Esophagus muscularis mucosa (tissue), 4 donors: ENCODE results near the gene PLD3. TPM values are rescaled to one million over a fixed set of nuclear protein-coding genes. Genes with fewer than 3 reads are reported as not detected.
A peak's percentile ranks its signal among the peaks of the same experiment; 100 is the strongest.

Experiments
- DNase-seq: peaks from one replicate; pipeline ENCODE4 v3.0.0-alpha.2; 2017; ENCODE audit errors: extremely low spot score
- H3K27ac ChIP-seq, 4 donors: fragments of 200-600 bp; sonication (generic); replicated peaks in 1 of 4; 1 replicate in 3 of 4; 2 replicates in 1 of 4; pipeline ENCODE4 v1.5.1; 2016 to 2019; ENCODE audit warnings: mild to moderate bottlenecking in 1 of 4
- H3K27me3 ChIP-seq, 4 donors: fragments of 200-600 bp; sonication (generic); one replicate each; pipeline versions ENCODE4 v1.5.1 to v1.6.0; 2016 to 2019
- H3K36me3 ChIP-seq, 4 donors: fragments of 200-600 bp; sonication (generic); one replicate each; pipeline ENCODE4 v1.5.1; 2016 to 2019
- H3K4me1 ChIP-seq, 4 donors: fragments of 200-600 bp; sonication (generic); one replicate each; pipeline ENCODE4 v1.5.1; 2016 to 2019
- H3K4me3 ChIP-seq, 4 donors: fragments of 200-600 bp; sonication (generic); 1 replicate in 2 of 4; 2 replicates in 2 of 4; pipeline ENCODE4 v1.5.1; 2016 to 2019; ENCODE audit warnings: mild to moderate bottlenecking in 4 of 4, moderate library complexity in 1 of 4
- H3K9me3 ChIP-seq, 4 donors: fragments of 200-600 bp; sonication (generic); 1 replicate in 3 of 4; 2 replicates in 1 of 4; pipeline ENCODE4 v1.5.1; 2016 to 2019
- CTCF ChIP-seq, 3 experiments: fragments of 200-600 bp in 2 of 3; fragments of 450-650 bp in 1 of 3; sonication (generic) in 2 of 3; IDR thresholded peaks; one replicate each; pipeline ENCODE4 v1.5.1; 2017 to 2019; ENCODE audit warnings: antibody characterized with exemption in 3 of 3, mild to moderate bottlenecking in 2 of 3, moderate library complexity in 1 of 3
- EP300 ChIP-seq: sonication (generic); formaldehyde crosslinking; IDR thresholded peaks from one replicate; pipeline ENCODE4 v1.6.1; 2017; ENCODE audit warnings: antibody characterized with exemption
- POLR2A ChIP-seq: fragments of 450-650 bp; IDR thresholded peaks from one replicate; pipeline ENCODE4 v1.6.1; 2017; ENCODE audit warnings: antibody characterized with exemption, moderate library complexity, mild to moderate bottlenecking, low read depth
- POLR2AphosphoS5 ChIP-seq, 2 donors: sonication (generic); formaldehyde crosslinking; IDR thresholded peaks; one replicate each; pipeline ENCODE4 v1.6.1; 2017; ENCODE audit warnings: antibody characterized with exemption in 2 of 2
- WGBS: methylation state at CpG from one replicate; pipeline ENCODE4 v1.1.5; 2018; 5-methylcytosine and 5-hydroxymethylcytosine counted together
- intact Hi-C: fragments of 100-400 bp; cut with DNase I; formaldehyde crosslinking; loops from one replicate; pipeline ENCODE4 v1.15.1; 2023
- total RNA-seq, 4 donors: library from RNA; depleted of rRNA; stranded (reverse); fragments of >200 nt; gene quantifications; one replicate each; pipeline versions ENCODE4 v1.1.0 to v1.2.1, GENCODE V29; 2016

The PLD3 gene
- total RNA-seq, 4 donors from 2014 or later = 206 to 280 (median 223) TPM

GRCh38 chr19:40422748-40423566 lies 74.5 kb downstream of the PLD3 start:
- no peaks in the 10 kb centered on the region for H3K9me3 ChIP-seq
- WGBS = 80% methylated on average over 14 of the region's 31 CpGs
- no peaks in the 10 kb centered on the region for H3K27me3 ChIP-seq
- peak overlapping the region in 1 of 4 donors; percentile 94 for H3K4me3 ChIP-seq
- no peak for DNase-seq
- peaks cover 34 to 55% (median 50%) of the 10 kb centered on the region in 4 donors for H3K4me1 ChIP-seq
- peaks cover 10 to 20% (median 13%) of the 10 kb centered on the region in 4 donors for H3K36me3 ChIP-seq
- TF ChIP-seq CTCF (IDR thresholded peaks at IDR 0.05) (no peak), POLR2A (no peak), EP300 (no peak), POLR2AphosphoS5 (IDR thresholded peaks at IDR 0.05) (no peak)
- H3K27ac ChIP-seq = peak overlapping the region; percentile 98 to 100 (median 100)
- intact Hi-C loops = no loop called here

GRCh38 chr19:40423938-40424337 lies 75.4 kb downstream of the PLD3 start:
- H3K27ac ChIP-seq = peak overlapping the region; percentile 99 to 100 (median 100)
- no peaks in the 10 kb centered on the region for H3K9me3 ChIP-seq
- no peak for TF ChIP-seq POLR2A
- no peak for TF ChIP-seq CTCF (IDR thresholded peaks at IDR 0.05)
- no peak for TF ChIP-seq EP300
- TF ChIP-seq POLR2AphosphoS5 (IDR thresholded peaks at IDR 0.05) = no peak
- H3K27me3 ChIP-seq = no peaks in the 10 kb centered on the region
- WGBS = 93% methylated on average over 6 of the region's 6 CpGs
- no peak for DNase-seq
- intact Hi-C loops = no loop called here
- peak overlapping the region; percentile 82 to 98 (median 92) for H3K4me3 ChIP-seq
- peaks cover 33 to 53% (median 48%) of the 10 kb centered on the region in 4 donors for H3K4me1 ChIP-seq
- peaks cover 10 to 20% (median 13%) of the 10 kb centered on the region in 4 donors for H3K36me3 ChIP-seq

GRCh38 chr19:40424637-40425449 lies 76.3 kb downstream of the PLD3 start:
- Histone ChIP-seq H3K4me1 (peaks cover 33 to 53% (median 48%) of the 10 kb centered on the region in 4 donors), H3K9me3 (no peaks in the 10 kb centered on the region), H3K4me3 (peak overlapping the region; percentile 82 to 98 (median 92)), H3K36me3 (peaks cover 10 to 20% (median 13%) of the 10 kb centered on the region in 4 donors), H3K27ac (peak overlapping the region; percentile 99 to 100 (median 100)), H3K27me3 (no peaks in the 10 kb centered on the region)
- intact Hi-C loops = no loop called here
- TF ChIP-seq EP300 (no peak), CTCF (IDR thresholded peaks at IDR 0.05) (no peak), POLR2A (no peak), POLR2AphosphoS5 (IDR thresholded peaks at IDR 0.05) (peak in 1 of 2 donors; percentile 3)
- 2% methylated on average over 16 of the region's 28 CpGs for WGBS
- no peak for DNase-seq

- DNase-seq = peak; percentile 100
Observed at GRCh38 chr19:40425450-40426287, 77.2 kb downstream of the PLD3 start, which contains the start of gene SERTAD1. Gene SERTAD1, minus strand, starts transcription at chr19:40425992. Its CDS starts 2,446 bp downstream, at chr19:40423546.

More at GRCh38 chr19:40425450-40426287, 77.2 kb downstream of the PLD3 start, which contains the start of gene SERTAD1:
- 0% methylated on average over 1 of the region's 75 CpGs for WGBS
- intact Hi-C loops = no loop called here
- Histone ChIP-seq H3K4me1 (peaks cover 33 to 47% (median 44%) of the 10 kb centered on the region in 4 donors), H3K4me3 (peak within 1 kb of the TSS; percentile 82 to 98 (median 92)), H3K9me3 (no peaks in the 10 kb centered on the region), H3K36me3 (peaks cover 10 to 20% (median 13%) of the 10 kb centered on the region in 4 donors), H3K27me3 (no peaks in the 10 kb centered on the region), H3K27ac (peak within 1 kb of the TSS; percentile 99 to 100 (median 100))
- TF ChIP-seq POLR2A (peak; percentile 96), CTCF (IDR thresholded peaks at IDR 0.05) (peak; percentile 85 to 88 (median 85)), POLR2AphosphoS5 (IDR thresholded peaks at IDR 0.05) (peak; percentile 98 to 100), EP300 (no peak)
